Thyroid gland (tissue), 4 donors: Measurements from ENCODE around the gene APOL2. TPM values are rescaled to one million over a fixed set of nuclear protein-coding genes. Genes with fewer than 3 reads are reported as not detected.
"Not testable (repeated sequence)": the region's sequence is repeated elsewhere in the genome, so short reads cannot be mapped to it uniquely, and the experiment has no call there.

Source experiments
- DNase-seq, 2 donors: peaks; one replicate each; pipeline ENCODE4 v3.0.0-alpha.2; 2019
- H3K27ac ChIP-seq, 3 donors: fragments of 200-600 bp; sonication (generic); 1 replicate in 2 of 3; 2 replicates in 1 of 3; pipeline ENCODE4 v1.5.1; 2016 to 2019; ENCODE audit warnings: mild to moderate bottlenecking in 1 of 3, moderate library complexity in 1 of 3
- H3K27me3 ChIP-seq: fragments of 200-600 bp; sonication (generic); one replicate; pipeline ENCODE4 v1.5.1; 2019
- H3K36me3 ChIP-seq, 2 donors: fragments of 200-600 bp; sonication (generic); one replicate each; pipeline ENCODE4 v1.5.1; 2016 to 2019
- H3K4me1 ChIP-seq, 2 donors: fragments of 200-600 bp; sonication (generic); one replicate each; pipeline ENCODE4 v1.5.1; 2017 to 2019
- H3K4me3 ChIP-seq, 3 donors: fragments of 200-600 bp; sonication (generic); replicated peaks in 1 of 3; 1 replicate in 2 of 3; 2 replicates in 1 of 3; pipeline ENCODE4 v1.5.1; 2016; ENCODE audit warnings: mild to moderate bottlenecking in 1 of 3
- H3K9me3 ChIP-seq: fragments of 200-600 bp; sonication (generic); one replicate; pipeline ENCODE4 v1.5.1; 2017
- CTCF ChIP-seq, 6 experiments: fragments of 200-600 bp in 3 of 6; fragments of 450-650 bp in 3 of 6; sonication (generic) in 3 of 6; IDR thresholded peaks; one replicate each; pipeline ENCODE4 v1.5.1; 2016 to 2019; ENCODE audit warnings: antibody characterized with exemption in 6 of 6, mild to moderate bottlenecking in 2 of 6, inconsistent platforms in 1 of 6, moderate library complexity in 1 of 6
- POLR2A ChIP-seq, 2 donors: fragments of 450-650 bp; IDR thresholded peaks; one replicate each; pipeline ENCODE4 v1.6.1; 2017; ENCODE audit warnings: antibody characterized with exemption in 2 of 2, mild to moderate bottlenecking in 2 of 2, moderate library complexity in 1 of 2
- whole genome bisulfite sequencing, 2 donors: methylation state at CpG; one replicate each; pipeline ENCODE4 v1.1.5; 2017; 5-methylcytosine and 5-hydroxymethylcytosine counted together
- intact Hi-C: fragments of 100-400 bp; cut with DNase I; formaldehyde crosslinking; loops from one replicate; pipeline ENCODE4 v1.15.1; 2023
- total RNA-seq, 4 donors: library from RNA; depleted of rRNA; stranded (reverse); fragments of >200 nt; gene quantifications; one replicate each; pipeline ENCODE4 v1.2.3, GENCODE V29; 2016

The APOL2 gene
- total RNA-seq, 4 donors from 2014 or later: 31.1 to 45.6 (median 35.6) TPM

- intact Hi-C loops: no loop called here
- Histone ChIP-seq H3K9me3 (no peaks in the 10 kb centered on the region), H3K36me3 (no peaks in the 10 kb centered on the region), H3K4me1 (peaks cover 11 to 32% of the 10 kb centered on the region in 2 donors), H3K27me3 (no peaks in the 10 kb centered on the region), H3K27ac (peak overlapping the region in 2 of 3 donors; percentile 27 to 45), H3K4me3 (no peak overlapping the region)
- DNase-seq: peak; percentile 39 to 56
- TF ChIP-seq POLR2A (IDR thresholded peaks at IDR 0.05) (no peak), CTCF (IDR thresholded peaks at IDR 0.05) (no peak)
- WGBS, 2 donors: 27 to 37% methylated on average over 16 of the region's 16 CpGs
Measured at GRCh38 chr22:36258701-36259614, 19.6 kb upstream of the APOL2 start.

GRCh38 chr22:36257948-36258670, 18.8 kb upstream of the APOL2 start:
- H3K9me3 ChIP-seq: no peaks in the 10 kb centered on the region
- H3K4me3 ChIP-seq: no peak overlapping the region
- H3K27me3 ChIP-seq: no peaks in the 10 kb centered on the region
- 88 to 90% methylated on average over 13 of the region's 13 CpGs for WGBS, 2 donors
- no peak for TF ChIP-seq POLR2A (IDR thresholded peaks at IDR 0.05)
- no peak for TF ChIP-seq CTCF (IDR thresholded peaks at IDR 0.05)
- no peak overlapping the region for H3K27ac ChIP-seq
- no peaks in the 10 kb centered on the region for H3K36me3 ChIP-seq
- intact Hi-C loops: no loop called here
- H3K4me1 ChIP-seq: peaks cover 7 to 41% of the 10 kb centered on the region in 2 donors
- no peak for DNase-seq

DNA sequence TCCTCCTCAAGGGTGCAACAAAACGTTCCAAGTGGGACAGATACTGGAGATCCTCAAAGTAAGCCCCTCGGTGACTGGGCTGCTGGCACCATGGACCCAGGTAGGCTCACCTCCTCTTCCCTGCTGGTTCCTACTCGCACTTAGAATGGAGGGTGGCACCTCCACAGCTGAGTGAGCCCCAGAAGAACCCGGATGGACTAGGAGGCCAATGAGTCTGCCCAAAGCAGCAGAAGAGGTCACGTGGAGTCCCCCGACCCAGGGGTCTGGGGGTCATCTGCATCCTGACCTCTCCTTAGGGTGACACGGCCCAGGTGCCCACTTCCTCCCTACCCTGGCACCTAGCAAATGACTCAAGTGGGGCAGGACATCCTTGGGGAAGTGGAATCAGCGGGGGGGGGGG, 18.0 kb upstream of the APOL2 start:
- WGBS, 2 donors: 72 to 80% methylated on average over 7 to 8 of the region's 8 CpGs
- H3K36me3 ChIP-seq: no peaks in the 10 kb centered on the region
- TF ChIP-seq CTCF (IDR thresholded peaks at IDR 0.05): no peak
- no peak for TF ChIP-seq POLR2A (IDR thresholded peaks at IDR 0.05)
- no peak overlapping the region for H3K27ac ChIP-seq
- DNase-seq: no peak
- intact Hi-C loops: no loop called here
- H3K4me3 ChIP-seq: no peak overlapping the region
- H3K27me3 ChIP-seq: no peaks in the 10 kb centered on the region
- peaks cover 7 to 48% of the 10 kb centered on the region in 2 donors for H3K4me1 ChIP-seq
- no peaks in the 10 kb centered on the region for H3K9me3 ChIP-seq

GRCh38 chr22:36256478-36256877, 17.2 kb upstream of the APOL2 start:
- no peak for DNase-seq
- H3K4me1 ChIP-seq: peaks cover 7 to 48% of the 10 kb centered on the region in 2 donors
- intact Hi-C loops: no loop called here
- no peaks in the 10 kb centered on the region for H3K36me3 ChIP-seq
- H3K9me3 ChIP-seq: no peaks in the 10 kb centered on the region
- no peak for TF ChIP-seq CTCF (IDR thresholded peaks at IDR 0.05)
- 85 to 93% methylated on average over 3 of the region's 3 CpGs for WGBS, 2 donors
- no peaks in the 10 kb centered on the region for H3K27me3 ChIP-seq
- no peak overlapping the region for H3K27ac ChIP-seq
- H3K4me3 ChIP-seq: no peak overlapping the region

GRCh38 chr22:36255572-36255971, 16.2 kb upstream of the APOL2 start:
- intact Hi-C loops, H3K9me3 ChIP-seq, DNase-seq, H3K4me3 ChIP-seq, H3K36me3 ChIP-seq, H3K27me3 ChIP-seq: not testable (repeated sequence)
- peak overlapping the region in 1 of 3 donors; percentile 71 for H3K27ac ChIP-seq
- WGBS, 2 donors: 83% methylated on average over 1 of the region's 5 CpGs; no CpG with 5 or more reads in 1 of the 2 donors
- H3K4me1 ChIP-seq: peaks cover 7 to 48% of the 10 kb centered on the region in 2 donors
